Erythroblast (primary cell): ENCODE results near the gene DNAH2.

ENCODE experiments used
- DNase-seq, 2 experiments: peaks; one replicate each; lab custom pipeline; 2025; lab: John Stamatoyannopoulos, UW
- GATA1 ChIP-seq: IDR thresholded peaks from 2 replicates; pipeline ENCODE4 v1.6.1; 2011; ENCODE audit warnings: low read depth, mild to moderate bottlenecking, control low read depth, low read length, moderate library complexity
- POLR2A ChIP-seq: IDR thresholded peaks from 2 replicates; pipeline ENCODE4 v1.6.1; 2011; ENCODE audit warnings: mild to moderate bottlenecking, low read length

Gene DNAH2

GRCh38 chr17:7755095-7755890 lies 37.7 kb downstream of the DNAH2 start:
- TF ChIP-seq POLR2A (no peak), GATA1 (no peak)
- no peak for DNase-seq

GRCh38 chr17:7756968-7757367 lies 39.4 kb downstream of the DNAH2 start:
- TF ChIP-seq POLR2A (no peak), GATA1 (no peak)
- DNase-seq, result no peak

DNA sequence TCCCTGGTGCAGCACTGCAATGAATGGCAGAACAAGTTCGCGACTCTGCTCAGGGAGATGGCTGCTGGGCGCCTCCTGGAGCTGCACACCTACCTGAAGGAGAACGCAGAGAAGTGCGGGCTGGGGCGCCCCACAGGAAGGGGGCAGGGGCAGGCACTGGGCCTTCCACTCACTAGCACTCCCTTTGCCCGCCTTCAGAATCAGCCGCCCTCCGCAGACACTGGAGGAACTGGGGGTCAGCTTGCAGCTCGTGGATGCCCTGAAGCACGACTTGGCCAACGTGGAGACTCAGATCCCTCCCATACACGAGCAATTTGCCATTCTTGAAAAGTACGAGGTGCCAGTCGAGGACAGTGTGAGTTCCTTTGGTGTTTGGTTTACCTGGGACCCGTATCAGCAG lies 46.4 kb downstream of the DNAH2 start:
- DNase-seq, result no peak
- TF ChIP-seq POLR2A, result no peak

- DNase-seq, result no peak
- TF ChIP-seq GATA1 (no peak), POLR2A (no peak)
These were observed 49.5 kb downstream of the DNAH2 start for GRCh38 chr17:7767004-7767403.

- DNase-seq, result no peak
- TF ChIP-seq GATA1 (no peak), POLR2A (no peak)
These were observed 50.0 kb downstream of the DNAH2 start for GRCh38 chr17:7767405-7768021.

DNA sequence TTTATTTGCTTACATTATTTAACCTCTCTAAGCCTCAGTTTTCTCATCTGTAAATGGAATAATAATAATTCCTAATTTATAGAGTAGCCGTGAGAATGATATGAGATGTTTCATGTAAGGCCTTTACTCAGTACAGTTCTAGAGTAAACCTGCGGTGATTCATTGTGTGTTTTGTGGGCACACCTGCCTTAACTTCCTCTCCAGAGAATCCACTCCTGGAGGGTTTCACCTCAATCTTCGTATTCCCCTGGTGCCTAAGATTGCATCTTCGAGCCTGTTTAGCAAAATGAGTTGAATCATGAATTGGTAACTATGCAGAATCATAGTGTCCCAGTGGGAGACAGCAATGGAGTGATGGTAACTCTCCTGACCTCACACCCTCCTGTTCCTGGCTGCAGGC lies 52.3 kb downstream of the DNAH2 start:
- DNase-seq, result no peak
- TF ChIP-seq POLR2A (no peak), GATA1 (no peak)

DNA sequence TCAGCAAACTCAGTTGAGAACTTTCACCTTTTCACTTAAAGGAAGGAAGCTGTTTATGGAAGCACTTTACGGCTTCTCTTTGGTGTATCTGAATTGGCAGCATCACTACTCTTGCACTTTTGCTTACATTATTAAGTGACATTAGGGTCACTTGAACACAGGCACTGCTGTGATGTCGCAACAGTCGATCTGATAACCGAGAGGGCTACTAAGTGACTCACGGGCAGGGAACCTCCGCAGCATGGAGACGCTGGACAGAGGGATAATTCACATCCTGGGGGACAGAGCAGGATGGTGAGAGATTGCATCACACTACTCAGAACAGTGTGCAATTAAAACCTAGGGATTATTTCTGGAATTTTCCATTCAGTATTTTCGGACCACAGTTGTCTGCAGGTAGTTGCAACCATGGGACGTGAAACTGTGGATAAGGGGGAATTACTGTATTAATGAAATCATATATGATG lies 56.5 kb downstream of the DNAH2 start:
- DNase-seq, result no peak
- TF ChIP-seq POLR2A (no peak), GATA1 (no peak)

- TF ChIP-seq POLR2A, result no peak
- TF ChIP-seq GATA1, result no peak
- no peak for DNase-seq
These were observed 57.5 kb downstream of the DNAH2 start for GRCh38 chr17:7775051-7775450.

DNA sequence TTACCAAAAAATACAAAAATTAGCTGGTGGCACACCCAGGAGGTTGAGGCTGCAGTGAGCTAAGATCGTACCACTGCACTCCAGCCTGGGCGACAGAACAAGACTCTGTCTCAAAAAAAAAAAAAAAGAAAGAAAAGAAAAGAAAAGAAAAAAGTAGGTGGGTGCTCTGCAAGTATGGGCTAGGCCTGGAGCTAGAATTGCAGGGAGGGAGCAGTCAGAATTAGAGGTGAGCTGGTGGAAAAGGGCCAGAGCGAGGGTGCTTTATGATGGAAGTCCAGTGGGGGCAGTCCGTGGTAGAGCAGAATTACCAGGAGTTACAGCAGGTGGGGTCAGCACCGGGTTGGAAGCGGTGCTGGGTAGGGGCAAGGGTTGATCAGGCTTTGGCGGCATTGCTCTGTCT lies 59.5 kb downstream of the DNAH2 start:
- no peak for DNase-seq
- TF ChIP-seq POLR2A (no peak), GATA1 (no peak)

GRCh38 chr17:7780736-7781135 lies 63.2 kb downstream of the DNAH2 start:
- no peak for TF ChIP-seq POLR2A
- TF ChIP-seq GATA1, result no peak

DNA sequence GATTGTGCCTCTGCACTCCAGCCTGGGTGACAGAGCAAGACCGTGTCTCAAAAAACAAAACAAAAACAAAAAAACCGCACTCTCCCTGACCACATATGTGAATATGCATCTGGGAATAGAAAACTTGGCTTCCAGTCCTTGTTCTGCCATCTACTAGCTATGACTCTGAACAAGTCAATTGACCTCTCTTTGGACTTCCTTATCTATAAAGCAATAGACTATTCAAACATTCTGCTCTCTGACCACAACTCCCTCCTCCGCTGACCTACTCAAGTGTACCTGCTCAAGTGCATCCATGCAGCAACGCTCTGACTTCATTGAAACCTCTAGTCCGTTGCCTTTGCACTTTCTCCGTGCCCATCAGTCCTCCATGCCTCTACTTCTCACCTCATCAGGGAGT lies 63.9 kb downstream of the DNAH2 start:
- no peak for TF ChIP-seq POLR2A
- DNase-seq, result no peak

More at GRCh38 chr17:7780736-7781135, 63.2 kb downstream of the DNAH2 start:
- DNase-seq, result no peak

- DNase-seq, result no peak
- no peak for TF ChIP-seq POLR2A
These were observed 64.7 kb downstream of the DNAH2 start for GRCh38 chr17:7782240-7782639.

GRCh38 chr17:7786866-7787265 lies 69.3 kb downstream of the DNAH2 start:
- no peak for DNase-seq
- TF ChIP-seq GATA1, result no peak
- TF ChIP-seq POLR2A, result no peak

- TF ChIP-seq POLR2A (no peak), GATA1 (no peak)
- no peak for DNase-seq
These were observed 71.6 kb downstream of the DNAH2 start for GRCh38 chr17:7789131-7789530.

DNA sequence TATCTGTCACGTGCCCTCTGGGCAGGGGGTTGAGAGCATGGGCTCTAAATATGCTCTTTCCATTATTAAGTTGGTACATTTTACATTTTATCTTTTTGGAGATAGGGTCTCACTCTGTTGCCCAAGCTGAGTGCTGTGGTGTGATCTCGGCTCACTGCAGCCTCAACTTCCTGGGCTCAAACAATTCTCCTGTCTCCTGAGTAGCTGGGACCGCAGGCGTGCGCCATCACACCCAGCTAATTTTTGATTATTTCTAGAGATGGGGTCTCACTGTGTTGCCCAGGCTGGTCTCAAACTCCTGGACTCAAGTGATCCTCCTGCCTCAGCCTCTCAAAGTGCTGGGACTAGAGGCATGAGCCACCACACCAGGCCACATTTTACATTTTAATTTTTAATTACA lies 72.6 kb downstream of the DNAH2 start:
- TF ChIP-seq GATA1 (no peak), POLR2A (no peak)
- no peak for DNase-seq
